SU-DHL-6 (cell line): ENCODE measurements around the gene HK2.

ENCODE experiments used
- CTCF ChIP-seq: fragments of 200-600 bp; sonication (generic); IDR thresholded peaks from one replicate; pipeline ENCODE4 v1.5.1; 2017; ENCODE audit warnings: antibody characterized with exemption, mild to moderate bottlenecking, low read length, moderate library complexity; ENCODE audit not compliant: insufficient read depth, poor library complexity, severe bottlenecking
- EZH2phosphoT487 ChIP-seq: fragments of 200-600 bp; sonication (generic), shearing (Covaris generic); conservative IDR thresholded peaks from 2 replicates; pipeline ENCODE4 v1.6.1; 2018; ENCODE audit warnings: mild to moderate bottlenecking, antibody characterized with exemption, low read length, moderate library complexity, mixed read lengths

- no peak for TF ChIP-seq CTCF
- TF ChIP-seq EZH2phosphoT487, result no peak
Measured at GRCh38 chr2:74911061-74911460, 77.1 kb downstream of the HK2 start.
